Stimulated activated CD4-positive, alpha-beta T cell treated with anti-CD3 and anti-CD28 coated beads, Interleukin-4, amount 100 ng/mL, for 1 hour (primary cell): Measurements from ENCODE around the gene MCUB.
"Not testable (repeated sequence)": the region's sequence is repeated elsewhere in the genome, so short reads cannot be mapped to it uniquely, and the experiment has no call there.

ENCODE experiments used
- DNase-seq: peaks from one replicate; pipeline ENCODE4 v3.0.0-alpha.2; 2020

The MCUB gene, protein sequence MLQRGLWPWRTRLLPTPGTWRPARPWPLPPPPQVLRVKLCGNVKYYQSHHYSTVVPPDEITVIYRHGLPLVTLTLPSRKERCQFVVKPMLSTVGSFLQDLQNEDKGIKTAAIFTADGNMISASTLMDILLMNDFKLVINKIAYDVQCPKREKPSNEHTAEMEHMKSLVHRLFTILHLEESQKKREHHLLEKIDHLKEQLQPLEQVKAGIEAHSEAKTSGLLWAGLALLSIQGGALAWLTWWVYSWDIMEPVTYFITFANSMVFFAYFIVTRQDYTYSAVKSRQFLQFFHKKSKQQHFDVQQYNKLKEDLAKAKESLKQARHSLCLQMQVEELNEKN

GRCh38 chr4:109559983-109560686, at the start of gene MCUB:
Gene MCUB (plus strand): TSS chr4:109560246. CDS start chr4:109560338, 92 bp downstream.
- peak; percentile 88 for DNase-seq

- DNase-seq, result no peak
Observed at GRCh38 chr4:109510687-109511086, 49.4 kb upstream of the MCUB start.

GRCh38 chr4:109511414-109511813, 48.6 kb upstream of the MCUB start:
- DNase-seq, result no peak

- DNase-seq, result not testable (repeated sequence)
Observed at GRCh38 chr4:109513368-109513767, 46.7 kb upstream of the MCUB start.

- DNase-seq, result no peak
Observed at GRCh38 chr4:109532182-109532581, 27.9 kb upstream of the MCUB start.

- DNase-seq, result no peak
Observed at GRCh38 chr4:109545401-109545800, 14.6 kb upstream of the MCUB start.

DNA sequence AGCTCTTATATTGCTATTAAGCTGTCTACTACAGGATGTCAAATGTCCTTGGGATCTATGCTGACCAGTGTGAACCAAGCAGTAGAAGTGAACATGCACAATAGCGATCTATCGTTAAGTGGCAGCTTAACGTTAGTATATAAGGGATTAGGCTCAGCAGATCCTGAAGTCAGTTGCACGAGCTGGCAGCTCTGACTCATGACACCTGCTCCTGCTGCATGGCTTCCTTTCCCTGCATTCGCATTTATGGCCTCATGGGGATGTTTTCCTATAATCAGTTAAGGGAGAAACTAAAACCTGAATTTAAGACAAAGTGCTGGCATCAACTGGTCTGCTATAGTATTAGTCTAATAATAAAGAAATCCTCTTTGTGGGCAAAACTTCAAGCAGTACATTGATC, 12.7 kb upstream of the MCUB start:
- no peak for DNase-seq

GRCh38 chr4:109548655-109549054, 11.4 kb upstream of the MCUB start:
- DNase-seq, result peak; percentile 5

DNA sequence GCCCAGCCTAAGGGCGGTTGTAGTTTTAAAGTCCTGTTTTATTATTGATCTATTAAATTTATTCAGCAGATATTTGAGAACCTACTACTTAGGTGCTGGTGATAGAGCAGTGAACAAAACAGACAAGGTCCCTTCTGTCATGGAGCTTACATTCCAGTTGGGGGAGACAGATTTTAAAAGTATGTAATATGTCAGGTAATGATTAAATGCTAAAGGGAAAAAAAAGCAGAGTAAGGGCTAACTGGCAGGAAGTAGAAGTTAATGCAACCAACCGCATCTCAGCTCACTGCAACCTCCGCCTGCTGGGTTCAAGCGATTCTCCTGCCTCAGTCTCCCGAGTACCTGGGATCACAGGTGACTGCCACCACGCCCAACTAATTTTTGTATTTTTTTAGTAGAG, 7.8 kb upstream of the MCUB start:
- DNase-seq, result no peak

- DNase-seq, result no peak
Observed at GRCh38 chr4:109553130-109553529, 6.9 kb upstream of the MCUB start.

DNA sequence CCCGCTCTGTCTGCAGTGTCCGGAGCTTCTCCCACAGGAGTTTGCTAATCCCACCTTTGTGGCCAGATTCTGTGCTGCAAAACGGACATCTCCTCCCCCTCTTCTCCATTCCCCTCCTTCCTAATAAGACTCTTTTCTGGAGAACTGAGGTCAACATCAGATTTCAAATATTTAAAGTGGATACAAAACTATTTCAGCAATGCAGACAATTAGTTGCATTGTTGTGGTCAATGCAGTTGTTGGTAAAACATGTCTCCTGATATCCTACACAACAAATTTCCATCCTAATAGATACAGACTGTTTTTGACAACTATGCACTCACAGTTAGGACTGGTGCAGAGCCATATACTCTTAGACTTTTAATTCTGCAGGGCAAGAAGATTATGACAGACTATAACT, 5.1 kb upstream of the MCUB start:
- no peak for DNase-seq

DNA sequence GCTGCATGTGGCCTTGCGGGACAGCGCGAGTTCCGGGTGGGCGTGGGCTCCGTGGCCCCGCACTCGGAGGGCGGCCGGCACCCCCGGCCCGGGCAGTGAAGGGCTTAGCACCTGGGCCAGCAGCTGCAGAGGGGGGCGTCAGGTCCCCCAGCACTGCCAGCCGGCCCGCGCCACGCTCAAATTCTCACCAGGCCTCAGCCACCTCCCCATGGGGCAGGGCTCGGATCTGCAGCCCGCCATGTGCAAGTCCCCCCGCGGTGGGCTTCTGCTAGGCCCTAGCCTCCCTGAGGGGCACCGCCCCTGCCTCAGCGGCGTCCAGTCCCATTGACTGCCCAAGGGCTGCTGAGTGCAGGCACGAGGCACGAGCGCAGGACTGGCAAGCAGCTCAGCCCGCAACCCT, 2.6 kb upstream of the MCUB start:
- DNase-seq, result no peak

DNA sequence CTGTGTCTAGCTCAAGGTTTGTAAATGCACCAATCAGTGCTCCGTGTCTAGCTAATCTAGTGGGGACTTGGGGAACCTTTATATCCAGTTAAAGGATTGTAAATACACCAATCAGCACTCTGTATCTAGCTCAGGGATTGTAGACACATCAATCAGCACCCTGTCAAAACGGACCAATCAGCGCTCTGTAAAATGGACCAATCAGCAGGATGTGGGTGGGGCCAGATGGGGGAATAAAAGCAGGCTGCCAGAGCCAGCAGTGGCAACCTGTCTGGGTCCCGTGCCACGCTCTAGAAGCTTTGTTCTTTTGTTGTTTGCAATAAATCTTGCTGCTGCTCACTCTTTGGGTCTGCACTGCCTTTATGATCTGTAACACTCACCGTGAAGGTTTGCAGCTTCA, 2.0 kb upstream of the MCUB start:
- DNase-seq, result peak; percentile 18

- DNase-seq, result peak; percentile 40
Observed at GRCh38 chr4:109559625-109559982, 442 bp upstream of the MCUB start.

- peak; percentile 43 for DNase-seq
Observed at GRCh38 chr4:109560687-109561461, 828 bp downstream of the MCUB start.

DNA sequence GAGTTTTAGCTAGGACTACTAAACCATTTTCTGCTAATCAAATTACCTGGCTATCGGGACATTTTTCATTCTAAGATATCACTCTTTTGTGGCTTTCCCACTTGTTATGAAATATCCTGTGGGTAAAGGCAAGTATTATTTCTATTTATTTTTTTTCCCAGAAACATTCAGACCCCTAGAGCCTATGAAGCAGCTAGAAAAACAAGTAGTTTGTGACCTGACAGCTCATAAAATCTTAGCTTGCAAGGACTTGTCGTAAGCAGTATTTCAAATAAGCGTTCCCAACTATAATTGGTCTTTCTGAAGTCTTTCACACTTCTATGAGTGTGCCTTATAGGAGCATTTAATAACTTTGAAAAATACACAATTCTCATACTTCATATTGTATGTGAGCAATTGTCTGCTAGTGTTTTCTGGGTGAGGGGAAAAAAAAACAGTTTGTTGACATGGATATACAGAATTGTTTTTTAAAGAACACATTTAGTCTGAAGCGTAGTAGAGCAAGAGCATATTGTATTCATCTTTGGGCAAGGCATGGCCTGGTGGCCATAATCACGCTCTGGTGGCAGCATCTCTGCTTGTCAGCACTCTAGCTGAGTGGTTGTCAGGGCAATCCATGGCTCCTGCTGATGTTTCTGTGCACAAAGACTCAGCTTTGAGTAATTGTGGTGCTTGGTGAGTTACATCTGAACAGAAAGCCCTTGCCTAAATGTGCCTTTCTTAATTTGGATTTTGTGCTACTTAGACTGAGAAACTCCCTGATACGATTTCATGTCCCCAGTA, 2.6 kb downstream of the MCUB start:
- no peak for DNase-seq

DNA sequence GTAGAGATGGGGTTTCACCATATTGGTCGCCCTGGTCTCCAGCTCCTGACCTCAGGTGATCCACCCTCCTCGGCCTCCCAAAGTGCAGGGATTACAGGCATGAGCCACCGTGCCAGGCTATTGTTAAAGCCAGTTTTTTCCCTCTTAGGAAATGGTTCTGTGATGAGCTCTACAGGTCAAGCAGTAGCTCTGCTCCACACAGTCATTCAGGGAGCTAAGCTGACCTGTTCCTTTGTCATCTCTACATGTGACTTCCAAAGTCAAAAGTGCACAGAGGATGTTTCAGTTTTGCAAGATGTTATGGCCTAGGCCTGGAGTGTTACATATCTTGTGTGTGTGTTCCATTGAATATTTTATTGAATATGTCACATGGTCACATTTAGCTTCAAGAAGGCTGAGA, 11.4 kb downstream of the MCUB start:
- DNase-seq, result no peak

DNA sequence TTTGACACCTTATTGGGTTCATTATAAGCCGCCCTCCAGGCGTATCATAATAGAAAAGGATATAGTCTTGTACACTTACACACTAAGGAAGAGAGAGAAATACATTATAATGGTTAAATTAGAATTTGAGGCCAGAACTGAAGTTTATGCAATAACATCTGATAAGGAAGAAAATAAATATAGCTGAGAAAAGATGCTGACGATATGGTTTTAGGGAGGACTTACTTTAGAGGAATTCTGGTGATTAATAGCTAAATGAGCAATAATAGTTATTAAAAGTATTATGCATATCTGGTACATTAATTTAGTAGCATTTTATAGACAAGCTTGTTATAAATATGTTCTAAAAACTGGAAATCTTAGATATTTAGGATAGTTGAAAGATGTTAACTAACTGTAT, 12.1 kb downstream of the MCUB start:
- DNase-seq, result no peak

GRCh38 chr4:109574443-109574850, 14.4 kb downstream of the MCUB start:
- no peak for DNase-seq

- no peak for DNase-seq
Observed at GRCh38 chr4:109574931-109575804, 15.1 kb downstream of the MCUB start.

DNA sequence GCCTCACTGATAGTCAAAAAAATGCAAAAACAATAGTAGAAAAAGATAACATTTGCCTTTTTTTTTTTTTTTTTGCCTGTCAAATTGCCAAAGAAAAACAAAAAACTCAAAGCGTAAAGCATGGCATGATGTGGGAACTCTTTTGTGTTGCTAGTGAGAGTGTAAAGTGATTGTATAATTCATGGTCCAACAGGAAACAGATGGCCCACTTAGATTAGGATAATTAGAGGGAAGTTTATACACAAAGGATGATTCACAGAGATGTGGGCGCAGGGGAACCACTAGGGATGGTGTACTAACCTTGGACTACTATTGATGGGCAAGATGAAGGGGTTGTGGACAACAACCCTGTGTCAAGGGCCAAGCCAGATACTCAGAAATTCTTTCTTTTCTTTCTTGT, 16.4 kb downstream of the MCUB start:
- DNase-seq, result no peak

- no peak for DNase-seq
Observed at GRCh38 chr4:109578846-109579245, 18.8 kb downstream of the MCUB start.
